Activated T-helper 1 cell treated with anti-CD3 and anti-CD28 coated beads, Interleukin-2, amount 50 U/mL, for 16 hours (primary cell): Measurements from ENCODE around the gene LCN12.

Source experiments
- DNase-seq, 2 donors: peaks; one replicate each; pipeline ENCODE4 v3.0.0-alpha.2; 2020; ENCODE audit warnings: low read depth in 1 of 2, low spot score in 1 of 2

The LCN12 gene

GRCh38 chr9:136944519-136945332 lies 7.3 kb upstream of the LCN12 start, which contains the start of the genes C8G and FBXW5:
Gene C8G (plus strand): TSS chr9:136945243. CDS start chr9:136945321, 78 bp downstream.
Gene FBXW5 (minus strand): TSS chr9:136944738. CDS start chr9:136944083, 655 bp downstream.
- DNase-seq = peak; percentile 85 to 94

GRCh38 chr9:136945333-136946227 lies 6.5 kb upstream of the LCN12 start:
- no peak for DNase-seq

- no peak for DNase-seq
Measured at GRCh38 chr9:136946228-136947027, 5.6 kb upstream of the LCN12 start.

GRCh38 chr9:136947028-136947891 lies 4.8 kb upstream of the LCN12 start:
- no peak for DNase-seq

GRCh38 chr9:136947955-136948510 lies 4.0 kb upstream of the LCN12 start:
- no peak for DNase-seq

GRCh38 chr9:136949239-136949816 lies 2.7 kb upstream of the LCN12 start:
- DNase-seq = no peak

GRCh38 chr9:136949817-136950655 lies 2.0 kb upstream of the LCN12 start:
- peak; percentile 93 to 96 for DNase-seq

GRCh38 chr9:136950656-136951276 lies 1.3 kb upstream of the LCN12 start:
- DNase-seq = no peak

- DNase-seq = no peak
Measured at GRCh38 chr9:136952321-136952850, 313 bp downstream of the LCN12 start.

GRCh38 chr9:136952876-136953770 lies 1.1 kb downstream of the LCN12 start:
- DNase-seq = no peak

- DNase-seq = no peak
Measured at GRCh38 chr9:136953771-136954269, 1.7 kb downstream of the LCN12 start.

GRCh38 chr9:136954270-136955083 lies 2.4 kb downstream of the LCN12 start:
- no peak for DNase-seq

- no peak for DNase-seq
Measured at GRCh38 chr9:136955202-136955942, 3.3 kb downstream of the LCN12 start.

- DNase-seq = no peak
Measured at GRCh38 chr9:136955943-136956335, 3.9 kb downstream of the LCN12 start.

- DNase-seq = no peak
Measured at GRCh38 chr9:136956604-136957003, 4.5 kb downstream of the LCN12 start.
